Natural killer cell (primary cell): ENCODE results near the gene FYN. TPM values are rescaled to one million over a fixed set of nuclear protein-coding genes. Genes with fewer than 3 reads are reported as not detected.

Source experiments
- ATAC-seq, 3 donors: fragments of 150-1000 bp in 2 of 3; fragments of 200-7000 bp in 1 of 3; cut with Tn5 transposase; 1 replicate in 1 of 3; 2 replicates in 2 of 3; pipeline ENCODE4 v1.10.0; 2021; ENCODE audit warnings: mild to moderate bottlenecking in 2 of 3, moderate library complexity in 2 of 3
- DNase-seq, 2 donors: peaks; one replicate each; pipeline versions ENCODE4 v3.0.0 to v3.0.0-alpha.2; 2013 to 2021; ENCODE audit warnings: mixed read lengths in 1 of 2
- H3K27ac ChIP-seq: one replicate; pipeline ENCODE4 v1.5.1; 2013; ENCODE audit warnings: mild to moderate bottlenecking, low read length
- H3K27me3 ChIP-seq: one replicate; pipeline ENCODE4 v1.6.1; 2013; ENCODE audit warnings: low read length; ENCODE audit not compliant: control insufficient read depth, insufficient read depth
- H3K36me3 ChIP-seq: one replicate; pipeline ENCODE4 v1.6.1; 2013; ENCODE audit warnings: low read length; ENCODE audit not compliant: control insufficient read depth, insufficient read depth
- H3K4me1 ChIP-seq: one replicate; pipeline ENCODE4 v1.6.1; 2013; ENCODE audit warnings: low read length; ENCODE audit not compliant: control insufficient read depth, insufficient read depth
- H3K4me3 ChIP-seq: one replicate; pipeline ENCODE4 v1.5.1; 2013; ENCODE audit warnings: low read length
- H3K9me3 ChIP-seq: one replicate; pipeline ENCODE4 v1.6.1; 2013; ENCODE audit warnings: low read length; ENCODE audit not compliant: control insufficient read depth, insufficient read depth
- H3K27ac Mint-ChIP-seq, 2 donors: one replicate each; pipeline ENCODE4 v1.8.0; 2022; ENCODE audit warnings: mild to moderate bottlenecking in 2 of 2, mixed read lengths in 2 of 2, moderate library complexity in 1 of 2
- H3K27me3 Mint-ChIP-seq, 2 donors: one replicate each; pipeline ENCODE4 v1.8.0; 2022; ENCODE audit warnings: low read depth in 2 of 2, mixed read lengths in 2 of 2
- H3K36me3 Mint-ChIP-seq: one replicate; pipeline ENCODE4 v1.8.0; 2022; ENCODE audit warnings: mixed read lengths
- H3K4me1 Mint-ChIP-seq, 2 donors: one replicate each; pipeline ENCODE4 v1.8.0; 2022; ENCODE audit warnings: mixed read lengths in 2 of 2
- H3K4me3 Mint-ChIP-seq: one replicate; pipeline ENCODE4 v1.8.0; 2022; ENCODE audit warnings: mild to moderate bottlenecking, moderate library complexity, mixed read lengths
- H3K9me3 Mint-ChIP-seq, 2 donors: one replicate each; pipeline ENCODE4 v1.8.0; 2022; ENCODE audit warnings: mixed read lengths in 2 of 2
- CTCF ChIP-seq: fragments of 200-600 bp; IDR thresholded peaks from one replicate; pipeline ENCODE4 v1.8.0; 2022; ENCODE audit warnings: antibody characterized with exemption
- WGBS: methylation state at CpG from one replicate; pipeline ENCODE4 v1.1.7; 2013; ENCODE audit warnings: missing lambda C conversion rate; ENCODE audit not compliant: insufficient coverage; 5-methylcytosine and 5-hydroxymethylcytosine counted together
- intact Hi-C: fragments of 100-400 bp; cut with micrococcal nuclease; formaldehyde crosslinking; loops from one replicate; pipeline ENCODE4 v1.14.2; 2022
- total RNA-seq, 4 donors: library from RNA; stranded (reverse); fragments of 120-200 nt in 1 of 4; gene quantifications; one replicate each; pipeline versions ENCODE4 v1.2.3 to v1.2.4, GENCODE V29; 2013 to 2022

Gene FYN
- total RNA-seq, 3 donors from 2014 or later (not counting 1 experiment from before 2014, with no cell fraction given) = 616 to 757 (median 713) TPM

- 94% methylated on average over 6 of the region's 6 CpGs for WGBS
- Mint-ChIP-seq H3K4me1 (no peaks in the 10 kb centered on the region), H3K36me3 (peaks cover 15% of the 10 kb centered on the region), H3K9me3 (peaks cover 0 to 2% of the 10 kb centered on the region in 2 donors), H3K27ac (no peak overlapping the region), H3K27me3 (no peaks in the 10 kb centered on the region), H3K4me3 (no peak overlapping the region)
- Histone ChIP-seq H3K4me1 (no peaks in the 10 kb centered on the region), H3K36me3 (peaks cover 2% of the 10 kb centered on the region), H3K27me3 (no peaks in the 10 kb centered on the region), H3K27ac (no peak overlapping the region), H3K9me3 (peaks cover 5% of the 10 kb centered on the region), H3K4me3 (no peak overlapping the region)
- ATAC-seq (no peak), DNase-seq (no peak)
- intact Hi-C loops = no loop called here
- TF ChIP-seq CTCF = no peak
Observed at GRCh38 chr6:111628142-111628850, 245.0 kb downstream of the FYN start.

GRCh38 chr6:111626441-111626840 is 246.8 kb downstream of the FYN start:
- Mint-ChIP-seq H3K36me3 (peaks cover 15% of the 10 kb centered on the region), H3K9me3 (peaks cover 0 to 2% of the 10 kb centered on the region in 2 donors), H3K4me1 (no peaks in the 10 kb centered on the region), H3K27ac (no peak overlapping the region), H3K4me3 (no peak overlapping the region), H3K27me3 (no peaks in the 10 kb centered on the region)
- H3K27ac ChIP-seq = no peak overlapping the region
- H3K27me3 ChIP-seq = no peaks in the 10 kb centered on the region
- WGBS = 96% methylated on average over 7 of the region's 8 CpGs
- H3K36me3 ChIP-seq = peaks cover 2% of the 10 kb centered on the region
- no peaks in the 10 kb centered on the region for H3K4me1 ChIP-seq
- H3K4me3 ChIP-seq = no peak overlapping the region
- no peak for TF ChIP-seq CTCF
- DNase-seq (no peak), ATAC-seq (no peak)
- intact Hi-C loops = no loop called here
- peaks cover 5% of the 10 kb centered on the region for H3K9me3 ChIP-seq

- Mint-ChIP-seq H3K36me3 (peaks cover 15% of the 10 kb centered on the region), H3K9me3 (peaks cover 0 to 2% of the 10 kb centered on the region in 2 donors), H3K4me3 (no peak overlapping the region), H3K27me3 (no peaks in the 10 kb centered on the region), H3K27ac (no peak overlapping the region), H3K4me1 (no peaks in the 10 kb centered on the region)
- WGBS = 94% methylated on average over 17 of the region's 17 CpGs
- no peak for ATAC-seq
- Histone ChIP-seq H3K27me3 (no peaks in the 10 kb centered on the region), H3K4me3 (no peak overlapping the region), H3K36me3 (peaks cover 2% of the 10 kb centered on the region), H3K9me3 (peaks cover 5% of the 10 kb centered on the region), H3K4me1 (no peaks in the 10 kb centered on the region), H3K27ac (no peak overlapping the region)
- TF ChIP-seq CTCF = no peak
- DNase-seq = no peak
- intact Hi-C loops = no loop called here
Observed at GRCh38 chr6:111625461-111626391, 247.5 kb downstream of the FYN start.
